ENCODE results near the gene MTHFD1L.
"Not testable (repeated sequence)": the region's sequence is repeated elsewhere in the genome, so short reads cannot be mapped to it uniquely, and the experiment has no call there.

MTHFD1L gene

DNA sequence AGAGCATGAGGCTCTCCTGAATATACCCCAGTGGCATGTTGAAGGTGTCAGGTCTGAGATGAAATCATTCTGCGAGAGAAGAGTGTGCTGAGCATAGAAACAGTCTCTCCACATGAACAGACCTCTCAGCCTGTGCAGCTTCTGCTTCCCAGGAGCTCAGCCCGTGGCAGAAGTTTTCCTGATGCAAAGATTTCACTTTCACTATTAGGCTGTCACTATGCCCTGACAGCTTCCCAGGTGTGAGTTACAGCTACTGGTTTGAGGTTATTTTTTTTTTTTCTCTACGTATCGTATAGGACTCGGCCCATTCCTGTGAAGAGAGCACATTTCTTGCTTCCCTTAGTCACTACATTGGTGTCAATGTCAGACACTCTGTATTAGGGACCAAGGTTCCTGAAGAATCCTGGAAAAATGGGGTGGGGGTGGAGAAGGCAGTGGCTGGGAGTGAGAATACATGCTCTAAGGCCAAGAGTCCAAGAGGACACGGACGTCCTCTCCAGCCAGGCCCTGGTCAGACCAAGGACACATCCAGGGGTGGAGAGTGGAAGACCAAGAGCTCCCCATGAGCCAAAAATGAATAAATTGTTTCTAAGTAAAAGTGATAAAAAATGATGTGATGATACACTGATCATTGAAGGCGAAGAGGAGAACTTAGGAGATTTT lies 253.1 kb downstream of the MTHFD1L start:
- no peak for DNase-seq (ENCODE audit: low spot score)
- no peak for FAIRE-seq

DNA sequence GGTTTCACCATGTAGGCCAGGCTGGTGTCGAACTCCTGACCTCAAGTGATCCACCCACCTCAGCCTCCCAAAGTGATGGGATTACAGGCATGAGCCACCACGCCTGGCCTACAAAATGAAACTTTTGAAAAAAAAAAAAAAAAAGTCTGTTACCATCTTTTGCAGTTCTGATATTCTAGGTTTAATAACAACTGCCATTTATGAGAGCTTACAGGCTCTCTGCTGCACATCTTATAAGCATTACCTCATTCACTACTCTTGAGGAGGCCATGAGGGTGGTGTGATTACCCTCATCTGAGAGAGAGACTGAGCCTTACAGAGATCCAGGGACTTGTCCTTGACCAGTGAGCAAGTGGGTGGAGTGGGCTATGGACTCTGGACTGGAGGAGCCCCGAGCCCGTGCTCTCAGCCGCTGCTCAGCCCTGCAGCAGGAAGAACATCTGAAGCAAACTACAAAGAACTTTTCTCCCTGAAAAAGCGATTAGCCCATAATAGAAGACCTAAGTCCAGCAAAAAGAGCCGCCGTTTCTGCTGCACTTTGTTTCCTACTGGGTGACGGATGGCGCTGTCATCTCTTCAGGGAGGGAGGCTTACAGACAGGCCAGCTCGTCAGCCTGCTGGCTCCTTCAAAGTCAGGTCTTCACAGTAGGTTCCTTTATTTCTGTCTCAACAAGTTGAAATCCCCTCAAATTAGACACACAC lies 254.5 kb downstream of the MTHFD1L start:
- FAIRE-seq: no peak
- DNase-seq (ENCODE audit: low spot score): no peak

DNA sequence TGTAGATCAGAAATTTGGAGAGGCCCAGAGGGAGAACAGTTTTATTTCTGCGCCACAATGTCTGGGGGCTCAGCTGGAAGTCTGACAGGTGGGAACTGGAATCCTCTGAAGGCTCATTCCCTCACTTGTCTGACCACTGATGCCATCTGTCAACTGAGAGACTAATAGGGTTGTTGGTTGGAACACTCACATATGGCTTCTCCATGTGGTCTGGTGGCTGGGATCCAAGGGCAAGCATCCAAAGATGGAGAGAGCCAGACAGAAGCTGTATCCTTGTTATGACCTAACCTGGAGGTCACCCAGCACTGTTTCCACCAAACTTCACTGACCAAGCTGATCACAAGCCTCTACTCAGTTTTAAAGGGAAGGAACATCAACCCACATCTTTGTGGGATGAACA lies 256.4 kb downstream of the MTHFD1L start:
- DNase-seq (ENCODE audit: low spot score): no peak
- FAIRE-seq: no peak

DNA sequence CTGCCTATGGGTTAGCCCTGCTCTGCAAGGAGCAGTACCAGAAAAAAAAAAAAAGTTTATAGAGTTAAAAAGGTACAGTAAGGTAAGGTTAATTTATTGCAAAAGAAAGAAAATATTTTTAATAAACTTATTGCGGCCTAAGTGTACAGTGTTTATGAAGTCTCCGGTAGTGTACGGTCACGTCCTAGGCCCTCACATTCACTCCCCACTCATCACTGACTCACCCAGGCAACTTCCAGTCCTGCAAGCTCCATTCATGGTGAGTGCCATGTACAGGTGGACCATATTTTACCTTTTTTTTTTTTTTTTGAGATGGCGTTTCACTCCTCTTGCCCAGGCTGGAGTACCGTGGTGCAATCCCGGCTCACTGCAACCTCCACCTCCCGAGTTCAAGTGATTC lies 258.1 kb downstream of the MTHFD1L start:
- not testable (repeated sequence) for DNase-seq (ENCODE audit: low spot score); FAIRE-seq

DNA sequence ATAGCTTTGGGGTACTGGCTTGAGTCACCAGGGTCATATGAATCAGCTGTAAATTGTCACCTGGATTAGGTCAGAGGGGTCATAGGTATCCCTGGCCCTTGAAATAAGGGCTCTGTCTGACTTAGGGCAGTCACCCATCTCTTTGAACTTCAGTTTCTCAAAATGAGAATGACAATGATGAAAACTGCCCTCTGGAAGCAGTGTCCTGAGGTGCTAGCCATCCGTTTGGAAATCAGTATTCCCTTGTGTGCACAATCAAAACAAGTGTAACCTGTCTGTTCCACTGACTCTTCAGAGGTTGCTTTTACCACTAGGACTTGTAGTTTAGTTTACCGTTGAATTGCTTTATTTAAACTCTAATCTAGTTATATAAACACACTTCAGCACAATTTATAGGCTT lies 259.7 kb downstream of the MTHFD1L start:
- FAIRE-seq; DNase-seq (ENCODE audit: low spot score): not testable (repeated sequence)

DNA sequence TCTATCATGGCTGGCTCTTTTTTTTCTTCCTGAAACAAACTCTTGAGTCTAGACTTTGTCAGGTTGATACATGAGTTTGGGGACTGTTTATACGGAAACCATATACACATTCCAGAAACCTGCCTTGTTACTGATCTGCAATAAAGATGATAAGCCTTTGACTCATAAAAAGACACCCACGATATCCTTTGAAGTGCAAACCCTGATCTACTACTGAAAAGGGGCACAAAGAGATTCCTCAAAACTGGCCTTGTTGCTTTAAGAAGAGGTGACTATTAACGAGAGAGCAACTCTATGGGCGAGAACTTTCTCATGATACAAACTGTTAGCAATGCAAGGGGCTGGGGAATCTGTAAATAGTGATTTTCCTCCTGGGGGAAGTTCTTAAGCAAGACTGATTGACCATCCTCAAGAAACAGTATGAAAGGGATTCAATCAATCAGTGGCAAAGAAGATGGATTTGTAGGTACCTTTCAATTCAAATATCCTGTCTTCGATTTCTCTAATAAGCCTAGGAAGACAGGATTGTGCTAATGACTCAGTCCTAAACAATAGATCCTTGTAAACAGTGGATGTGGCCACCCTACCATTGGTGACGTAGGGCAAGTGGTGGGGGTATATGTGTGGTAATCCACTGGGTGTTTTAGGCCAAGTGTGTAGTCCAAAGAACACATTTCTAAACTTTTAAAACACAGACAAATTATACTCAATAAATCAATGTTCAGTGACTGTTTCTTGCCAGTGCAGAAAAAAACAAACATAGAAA lies 260.3 kb downstream of the MTHFD1L start:
- not testable (repeated sequence) for FAIRE-seq
- peak; percentile 9 for DNase-seq (ENCODE audit: low spot score)

DNA sequence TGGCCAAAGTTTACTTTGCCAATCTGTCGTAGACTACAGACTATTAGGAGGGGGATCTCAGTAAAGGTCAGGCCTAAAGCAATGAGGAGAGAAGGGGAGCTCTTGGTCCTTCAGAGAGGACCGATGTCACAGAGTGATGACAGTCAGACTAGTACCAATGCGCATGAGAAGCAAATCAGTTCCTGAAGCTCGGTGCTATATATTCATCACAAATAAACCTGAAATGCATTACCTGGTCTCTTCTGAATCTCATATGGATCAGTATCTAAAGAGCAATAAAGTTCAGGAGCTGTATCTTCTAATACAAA lies 260.9 kb downstream of the MTHFD1L start:
- DNase-seq (ENCODE audit: low spot score); FAIRE-seq: not testable (repeated sequence)

DNA sequence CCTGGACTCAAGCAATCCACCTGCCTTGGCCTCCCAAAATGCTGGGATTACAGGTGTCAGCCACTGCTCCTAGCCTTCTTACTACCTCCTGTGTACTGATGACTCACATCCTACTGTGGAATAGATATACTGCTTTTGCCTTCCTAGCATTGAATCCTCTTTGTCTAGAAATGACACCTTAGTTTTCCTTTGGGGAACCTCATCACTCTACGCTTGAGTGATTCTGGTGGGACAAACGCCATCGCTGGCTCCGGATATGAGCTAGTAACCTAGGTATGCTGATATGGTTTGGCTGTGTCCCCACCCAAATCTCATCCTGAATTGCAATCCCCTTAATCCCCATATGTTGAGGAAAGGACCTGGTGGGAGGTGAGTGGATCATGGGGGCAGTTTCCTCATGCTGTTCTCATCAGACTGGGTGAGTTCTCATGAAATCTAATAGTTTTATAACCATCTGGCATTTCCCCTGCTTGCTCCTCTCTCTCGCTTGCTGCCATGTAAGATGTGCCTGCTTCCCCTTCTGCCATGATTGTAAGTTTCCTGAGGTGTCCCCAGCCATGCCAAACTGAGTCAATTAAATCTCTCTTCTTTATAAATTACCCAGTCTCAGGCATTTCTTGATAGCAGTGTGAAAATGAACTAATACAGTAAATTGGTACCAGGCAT lies 261.8 kb downstream of the MTHFD1L start:
- DNase-seq (ENCODE audit: low spot score): peak; percentile 71
- not testable (repeated sequence) for FAIRE-seq

DNA sequence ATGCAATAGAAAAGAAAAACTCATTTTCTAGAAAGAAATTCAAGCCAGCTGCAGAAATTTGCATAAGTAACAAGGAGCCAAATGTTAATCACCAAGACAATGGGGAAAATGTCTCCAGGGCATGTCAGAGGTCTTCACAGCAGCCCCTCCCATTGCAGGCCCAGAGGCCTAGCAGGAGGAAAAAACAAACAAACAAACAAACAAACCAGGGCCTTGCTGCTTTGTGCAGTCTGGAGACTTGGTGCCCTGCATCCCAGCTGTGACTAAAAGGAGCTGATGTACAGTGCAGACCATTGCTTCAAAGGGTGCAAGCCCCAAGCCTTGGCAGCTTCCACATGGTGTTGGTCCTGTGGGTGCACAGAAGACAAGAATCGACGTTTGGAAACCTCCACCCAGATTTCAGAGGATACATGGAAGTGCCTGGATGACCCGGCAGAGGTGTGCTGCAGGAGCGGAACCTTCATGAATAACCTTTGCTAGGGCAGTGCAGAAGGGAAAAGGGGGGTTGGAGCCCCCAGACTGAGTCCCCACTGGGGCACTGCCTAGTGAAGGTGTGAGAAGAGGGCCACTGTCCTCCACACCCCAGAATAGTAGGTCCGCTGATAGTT lies 263.4 kb downstream of the MTHFD1L start:
- DNase-seq (ENCODE audit: low spot score): no peak
- no peak for FAIRE-seq

DNA sequence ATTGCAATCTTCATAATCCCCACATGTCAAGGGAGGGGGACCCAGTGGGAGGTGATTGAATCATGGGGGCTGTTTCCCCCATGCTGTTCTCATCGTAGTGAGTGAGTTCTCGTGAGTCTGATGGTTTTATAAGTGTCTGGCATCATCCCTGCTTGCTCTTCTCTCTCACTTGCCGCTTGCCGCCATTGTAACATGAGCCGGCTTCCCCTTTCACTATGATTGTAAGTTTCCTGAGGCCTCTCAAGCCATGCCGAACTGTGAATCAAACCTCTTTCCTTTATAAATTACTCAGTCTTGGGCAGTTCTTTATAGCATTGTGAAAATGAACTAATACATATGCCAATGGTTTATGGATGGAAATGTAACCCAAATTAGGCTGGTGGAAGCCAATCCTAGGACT lies 264.8 kb downstream of the MTHFD1L start:
- no peak for FAIRE-seq
- DNase-seq (ENCODE audit: low spot score): no peak

DNA sequence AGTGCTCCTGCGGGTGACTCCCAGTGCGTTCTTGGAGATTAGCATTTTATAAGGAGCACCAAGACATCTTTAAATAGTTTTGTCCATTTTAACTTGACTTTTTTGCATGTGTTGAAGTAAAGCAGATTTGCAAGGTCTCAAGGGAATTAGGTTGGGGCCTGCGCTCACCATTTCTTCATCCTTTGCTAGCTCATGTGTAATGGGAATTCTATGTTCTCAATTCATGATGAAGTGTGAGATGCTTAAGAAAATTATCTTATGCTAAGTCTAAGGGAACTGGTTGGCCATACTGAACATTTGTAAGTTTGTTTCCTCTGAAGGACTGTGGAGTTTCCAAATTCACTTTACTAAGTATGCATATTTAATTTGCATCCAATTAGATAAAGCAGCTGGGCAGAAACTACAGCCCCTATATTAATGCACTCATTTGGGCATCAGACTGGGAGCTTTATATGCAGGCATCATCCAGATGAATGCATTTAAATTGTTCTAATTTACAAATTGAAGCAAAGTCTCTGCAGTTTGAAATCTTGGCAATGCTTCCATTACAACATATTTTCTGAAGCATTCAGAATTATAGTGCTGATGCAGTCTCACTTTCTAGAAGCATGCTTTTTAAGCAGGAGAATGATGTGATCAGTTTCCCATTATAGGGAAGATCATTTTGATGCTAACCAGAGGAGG lies 266.0 kb downstream of the MTHFD1L start:
- no peak for DNase-seq (ENCODE audit: low spot score)
- no peak for FAIRE-seq

DNA sequence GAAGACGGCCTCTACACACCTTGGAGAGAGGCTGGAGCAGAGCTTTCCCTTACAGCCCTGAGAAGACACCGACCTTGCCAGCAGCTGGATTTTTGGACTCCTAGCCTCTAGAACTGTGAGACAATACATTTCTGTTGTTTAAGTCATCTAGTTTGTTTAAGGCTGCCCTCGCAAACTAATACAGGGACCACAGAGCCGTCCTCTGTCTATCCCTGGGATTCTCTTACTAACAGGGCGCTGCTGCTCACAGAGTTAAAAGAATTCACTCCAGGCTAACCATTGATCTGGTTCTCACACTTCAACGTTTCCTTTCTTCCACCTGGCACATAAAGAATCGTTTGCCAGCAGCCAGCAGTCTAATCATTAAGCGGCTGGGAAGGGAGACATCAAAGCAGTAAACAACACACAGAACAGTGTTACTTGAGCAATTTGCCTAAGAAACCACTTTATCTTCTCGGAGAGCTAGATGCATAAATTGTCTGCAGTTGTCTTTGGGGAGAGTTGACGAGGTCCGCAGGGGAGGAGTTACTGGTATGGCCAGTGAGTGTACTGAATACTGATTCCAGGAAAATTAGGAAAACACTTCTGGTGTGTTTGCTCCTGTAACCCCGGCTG lies 270.7 kb downstream of the MTHFD1L start:
- FAIRE-seq (no peak), DNase-seq (ENCODE audit: low spot score) (no peak)

DNA sequence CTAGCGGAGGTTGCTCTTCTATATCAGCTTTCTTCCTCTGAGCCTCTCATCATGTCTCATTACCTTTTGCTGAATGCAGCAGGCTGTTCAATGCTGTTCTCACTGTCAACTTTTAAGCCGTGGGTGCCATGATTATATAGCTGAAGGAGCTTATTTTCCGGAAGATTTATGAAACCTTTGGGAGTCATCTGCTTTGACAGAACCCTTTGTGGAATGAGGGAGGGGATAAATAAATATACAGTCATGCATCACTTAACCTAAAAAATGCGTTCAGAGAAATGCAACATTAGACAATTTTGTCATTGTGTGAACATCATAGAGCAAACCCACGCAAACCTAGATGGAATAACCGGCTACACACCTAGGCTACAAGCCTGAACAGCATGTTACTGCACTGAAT lies 272.0 kb downstream of the MTHFD1L start:
- DNase-seq (ENCODE audit: low spot score) (no peak), FAIRE-seq (no peak)

DNA sequence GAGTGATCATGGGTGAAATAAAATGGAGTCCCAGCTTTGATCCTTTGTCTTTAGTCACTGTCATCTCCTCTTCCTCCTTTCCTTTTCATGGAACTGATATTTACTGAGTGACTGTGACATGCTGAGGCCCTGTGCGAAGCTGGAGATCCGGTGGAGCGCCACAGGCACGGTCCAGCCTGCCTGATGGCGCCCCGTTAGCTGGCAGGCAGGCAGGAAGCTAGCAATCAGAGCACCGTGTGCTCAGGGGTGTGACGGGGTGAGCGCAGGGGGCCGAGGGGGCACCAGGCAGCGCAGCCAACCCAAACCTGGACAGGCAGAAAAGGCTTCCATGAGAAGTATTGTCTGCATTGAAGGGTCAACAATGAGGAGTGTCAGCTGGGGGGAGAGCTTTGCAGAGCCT lies 274.0 kb downstream of the MTHFD1L start:
- FAIRE-seq: no peak
- no peak for DNase-seq (ENCODE audit: low spot score)

DNA sequence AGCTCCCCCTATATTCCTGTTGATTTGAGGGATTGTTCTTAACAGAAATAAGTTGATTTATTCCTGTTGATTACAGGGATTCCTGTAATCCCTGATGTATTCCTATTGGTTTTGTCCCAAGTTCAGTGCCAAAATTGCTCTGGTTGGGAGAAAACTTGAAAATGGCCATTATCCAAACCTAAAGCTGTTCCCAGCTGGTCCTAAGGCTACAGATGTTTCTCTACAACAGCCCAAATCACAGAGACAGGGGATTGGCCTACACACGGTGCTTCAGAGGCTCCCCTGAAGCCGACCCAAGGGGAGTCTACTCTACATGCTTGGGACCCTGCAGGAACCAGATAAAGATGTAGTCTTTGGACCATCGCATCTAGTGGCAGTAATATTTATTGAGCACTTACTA lies 275.3 kb downstream of the MTHFD1L start:
- FAIRE-seq (no peak), DNase-seq (ENCODE audit: low spot score) (no peak)

DNA sequence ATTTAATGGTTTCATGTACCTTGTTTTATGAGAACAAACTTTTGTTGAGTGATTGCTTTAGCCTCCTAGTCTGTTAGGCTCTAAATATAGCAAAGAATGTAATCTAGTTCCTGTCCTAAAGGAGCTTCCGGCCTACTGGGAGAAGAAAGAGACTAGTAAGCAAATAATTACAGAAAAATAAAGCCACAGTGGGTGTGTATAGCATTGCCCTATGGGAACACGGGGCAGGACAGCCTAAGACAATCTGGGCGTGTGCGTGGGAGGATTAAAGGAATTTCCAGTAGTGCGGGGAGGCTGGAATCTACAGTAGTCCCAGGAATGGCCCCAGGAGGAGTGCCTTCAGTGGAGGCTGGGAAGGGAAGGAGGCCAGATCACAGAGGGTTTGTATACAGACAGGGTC lies 276.2 kb downstream of the MTHFD1L start:
- no peak for DNase-seq (ENCODE audit: low spot score)
- FAIRE-seq: no peak

DNA sequence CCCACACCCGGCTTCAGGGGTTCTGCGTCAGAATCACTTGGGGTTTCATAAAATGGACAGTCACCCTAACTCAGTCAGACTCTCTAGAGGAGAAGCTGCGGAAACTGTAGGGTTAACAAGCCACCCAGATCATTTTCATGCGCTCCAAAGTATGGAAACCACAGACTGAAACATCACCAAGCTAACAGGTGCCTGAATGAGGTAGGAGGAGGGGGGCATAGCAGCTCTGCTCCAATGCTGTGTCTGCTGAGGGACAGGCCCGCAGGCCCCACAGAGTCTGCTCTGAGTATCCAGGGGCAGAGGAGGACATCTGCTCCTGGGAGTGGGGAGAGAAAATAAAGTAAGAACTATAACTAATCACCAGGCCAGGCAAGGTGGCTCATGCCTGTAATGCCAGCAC lies 277.2 kb downstream of the MTHFD1L start:
- FAIRE-seq (no peak), DNase-seq (ENCODE audit: low spot score) (no peak)

DNA sequence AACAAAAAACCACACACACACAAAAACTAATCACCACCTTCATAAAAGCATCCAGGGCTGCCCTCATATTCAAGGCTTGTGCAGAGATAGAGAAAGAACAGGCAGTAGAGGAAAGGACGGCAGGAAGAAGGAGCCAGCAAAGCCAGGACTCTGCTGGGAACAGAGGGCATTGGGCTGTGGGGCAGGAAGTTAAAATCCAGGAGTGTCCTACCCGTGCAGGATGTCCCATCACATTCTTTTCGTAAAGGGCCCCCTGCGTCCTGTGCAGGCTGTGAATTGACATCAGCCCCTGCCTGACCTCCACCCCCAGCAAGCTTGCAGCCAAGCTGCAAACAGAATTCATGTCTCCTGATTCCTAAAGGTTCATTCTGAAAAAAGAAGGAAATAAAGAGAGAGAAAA lies 277.8 kb downstream of the MTHFD1L start:
- no peak for FAIRE-seq

DNA sequence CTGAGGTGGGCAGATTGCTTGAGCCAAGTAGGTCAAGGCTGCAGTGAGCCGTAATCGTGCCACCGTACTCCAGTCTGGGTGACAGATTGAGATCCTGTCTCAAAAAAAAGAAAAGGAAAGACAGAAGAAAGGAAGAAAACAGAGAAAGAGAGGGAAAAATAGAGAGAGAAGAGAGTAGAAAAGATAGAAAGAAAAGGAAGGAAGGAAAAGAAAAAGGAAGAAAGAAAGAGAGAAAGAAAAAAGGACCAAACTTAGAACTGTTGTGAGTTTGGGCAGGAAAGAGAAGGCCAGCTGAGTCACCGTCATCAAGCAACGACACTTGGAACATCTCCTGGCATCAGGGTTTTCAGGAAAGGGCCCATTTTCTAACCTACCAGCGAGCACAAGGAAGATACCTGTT lies 278.3 kb downstream of the MTHFD1L start:
- no peak for DNase-seq (ENCODE audit: low spot score)
- FAIRE-seq: no peak

More for the DNA sequence above, 277.8 kb downstream of the MTHFD1L start:
- DNase-seq (ENCODE audit: low spot score): no peak

DNA sequence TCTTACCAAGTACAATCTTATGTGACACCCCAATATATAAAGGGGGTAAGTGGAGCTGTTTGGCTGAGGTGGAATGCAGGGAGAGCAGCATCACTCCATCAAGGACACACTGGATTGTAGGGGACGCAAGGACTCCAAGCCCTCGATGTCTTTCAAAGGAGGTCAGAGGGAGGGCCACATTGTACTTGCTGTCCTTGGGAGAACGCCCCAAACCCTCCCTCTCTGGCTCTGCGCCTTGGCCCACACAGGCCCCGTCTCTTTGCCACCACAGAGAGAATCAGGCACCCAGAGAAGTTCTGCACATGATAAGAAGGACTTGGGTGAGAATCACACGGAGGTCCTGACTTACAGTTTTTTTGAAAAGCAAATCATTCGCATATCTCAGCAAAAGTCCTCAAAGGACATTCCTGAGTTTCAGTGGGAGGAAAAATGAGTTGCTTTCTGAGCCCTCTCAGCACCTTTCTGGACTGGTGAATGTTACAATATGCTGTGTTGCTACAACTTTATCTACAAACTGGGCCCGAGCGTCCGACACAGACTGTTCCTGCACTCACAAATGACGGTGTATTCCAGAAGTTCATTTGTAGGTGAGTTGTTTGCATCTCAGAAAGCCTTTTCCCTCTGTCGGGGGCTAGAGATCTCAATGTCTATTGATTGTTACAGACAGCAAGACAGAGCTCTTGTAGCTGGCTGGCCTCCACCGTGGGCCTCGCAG lies 281.8 kb downstream of the MTHFD1L start:
- FAIRE-seq: no peak

More for the DNA sequence above, 281.8 kb downstream of the MTHFD1L start:
- DNase-seq (ENCODE audit: low spot score): no peak
